Gastrocnemius medialis (tissue), 4 donors: ENCODE measurements around the gene MTG2. TPM values are rescaled to one million over a fixed set of nuclear protein-coding genes. Genes with fewer than 3 reads are reported as not detected.
A peak's percentile ranks its signal among the peaks of the same experiment; 100 is the strongest.

Experiments used
- ATAC-seq, 2 donors: fragments of 150-250 bp; one replicate each; pipeline ENCODE4 v1.9.1; 2016
- DNase-seq, 2 donors: peaks; one replicate each; pipeline ENCODE4 v3.0.0-alpha.2; 2019
- H3K27ac ChIP-seq, 4 donors: fragments of 200-600 bp; sonication (generic); 1 replicate in 1 of 4; 2 replicates in 3 of 4; pipeline ENCODE4 v1.5.1; 2016 to 2018; ENCODE audit warnings: mild to moderate bottlenecking in 2 of 4, moderate library complexity in 1 of 4
- H3K27me3 ChIP-seq, 3 donors: fragments of 200-600 bp; sonication (generic) in 2 of 3; 1 replicate in 1 of 3; 2 replicates in 2 of 3; pipeline versions ENCODE4 v1.5.1 to v1.6.0; 2016 to 2019; ENCODE audit warnings: mild to moderate bottlenecking in 1 of 3, moderate library complexity in 1 of 3
- H3K36me3 ChIP-seq, 2 donors: fragments of 200-600 bp; sonication (generic) in 1 of 2; one replicate each; pipeline ENCODE4 v1.5.1; 2017 to 2018
- H3K4me1 ChIP-seq, 2 donors: fragments of 200-600 bp; sonication (generic) in 1 of 2; one replicate each; pipeline ENCODE4 v1.5.1; 2016 to 2017; ENCODE audit warnings: mild to moderate bottlenecking in 2 of 2
- H3K4me3 ChIP-seq, 4 donors: fragments of 200-600 bp; sonication (generic) in 3 of 4; 1 replicate in 1 of 4; 2 replicates in 3 of 4; pipeline ENCODE4 v1.5.1; 2016 to 2019; ENCODE audit warnings: mild to moderate bottlenecking in 2 of 4
- H3K9me3 ChIP-seq, 3 donors: fragments of 200-600 bp; sonication (generic) in 2 of 3; 1 replicate in 1 of 3; 2 replicates in 2 of 3; pipeline ENCODE4 v1.5.1; 2016 to 2019
- POLR2A ChIP-seq, 2 donors: fragments of 450-650 bp; IDR thresholded peaks; one replicate each; pipeline ENCODE4 v1.6.1; 2017; ENCODE audit warnings: antibody characterized with exemption in 2 of 2, mild to moderate bottlenecking in 2 of 2, moderate library complexity in 2 of 2
- in situ Hi-C, 4 donors: fragments of 200-750 bp; cut with MboI; loops; one replicate each; pipeline versions ENCODE4 v1.15.0 to v1.8.0; 2017; ENCODE audit warnings: low sequenced_read_pairs in 4 of 4
- intact Hi-C: fragments of 100-400 bp; cut with DNase I; formaldehyde crosslinking; loops from one replicate; pipeline ENCODE4 v1.15.1; 2023; ENCODE audit warnings: low total_unique reads
- total RNA-seq, 4 donors: library from RNA; depleted of rRNA; stranded (reverse); fragments of >200 nt; gene quantifications; one replicate each; pipeline versions ENCODE4 v1.1.0 to v1.2.3, GENCODE V29; 2016
- TF ChIP-seq, protein P1 (sequence below), 5 experiments: fragments of 450-650 bp in 3 of 5; fragments of 200-600 bp in 2 of 5; sonication (generic) in 2 of 5; IDR thresholded peaks in 4 of 5; conservative IDR thresholded peaks in 1 of 5; 1 replicate in 4 of 5; 2 replicates in 1 of 5; pipeline ENCODE4 v1.5.1; 2016 to 2019; ENCODE audit warnings: antibody characterized with exemption in 5 of 5, mild to moderate bottlenecking in 3 of 5, moderate library complexity in 3 of 5

Gene MTG2
- total RNA-seq, 4 donors from 2014 or later, result 21.0 to 50.8 (median 29.3) TPM

DNA sequence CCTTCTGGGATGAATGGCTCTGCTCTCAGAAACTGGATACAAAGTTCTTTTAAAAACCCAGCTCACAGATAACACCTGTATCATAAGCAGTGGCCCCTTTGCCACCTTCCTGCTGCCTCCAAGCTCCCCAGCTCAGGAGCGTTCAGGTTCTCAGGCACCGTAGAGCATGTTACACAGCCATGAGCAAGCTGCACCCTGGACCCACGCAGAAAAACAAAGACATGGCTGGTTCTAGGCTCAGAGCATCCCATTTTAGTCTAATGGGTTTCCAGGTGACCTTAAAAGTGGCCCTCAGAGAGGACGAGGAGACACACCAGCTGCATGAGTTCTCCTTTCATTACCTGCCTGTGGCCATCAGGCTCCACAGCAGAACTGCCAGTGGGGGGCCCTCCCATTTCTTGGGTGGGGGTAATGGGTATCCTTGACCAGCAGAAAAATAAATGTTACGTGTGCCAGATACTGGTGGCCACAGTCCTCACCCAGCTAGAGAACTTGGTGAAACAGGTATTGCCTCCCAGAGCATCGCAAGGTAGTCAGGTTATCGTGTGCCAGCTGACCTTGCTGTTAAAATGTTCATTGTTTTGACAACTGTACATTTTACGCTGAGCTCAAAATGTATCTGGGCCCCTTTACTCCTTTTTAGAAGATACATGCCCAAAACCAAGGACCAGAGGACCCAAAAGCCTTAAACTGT is 47.1 kb upstream of the MTG2 start:
- intact Hi-C loops, result no loop called here
- DNase-seq, result no peak
- TF ChIP-seq, protein P1, sequence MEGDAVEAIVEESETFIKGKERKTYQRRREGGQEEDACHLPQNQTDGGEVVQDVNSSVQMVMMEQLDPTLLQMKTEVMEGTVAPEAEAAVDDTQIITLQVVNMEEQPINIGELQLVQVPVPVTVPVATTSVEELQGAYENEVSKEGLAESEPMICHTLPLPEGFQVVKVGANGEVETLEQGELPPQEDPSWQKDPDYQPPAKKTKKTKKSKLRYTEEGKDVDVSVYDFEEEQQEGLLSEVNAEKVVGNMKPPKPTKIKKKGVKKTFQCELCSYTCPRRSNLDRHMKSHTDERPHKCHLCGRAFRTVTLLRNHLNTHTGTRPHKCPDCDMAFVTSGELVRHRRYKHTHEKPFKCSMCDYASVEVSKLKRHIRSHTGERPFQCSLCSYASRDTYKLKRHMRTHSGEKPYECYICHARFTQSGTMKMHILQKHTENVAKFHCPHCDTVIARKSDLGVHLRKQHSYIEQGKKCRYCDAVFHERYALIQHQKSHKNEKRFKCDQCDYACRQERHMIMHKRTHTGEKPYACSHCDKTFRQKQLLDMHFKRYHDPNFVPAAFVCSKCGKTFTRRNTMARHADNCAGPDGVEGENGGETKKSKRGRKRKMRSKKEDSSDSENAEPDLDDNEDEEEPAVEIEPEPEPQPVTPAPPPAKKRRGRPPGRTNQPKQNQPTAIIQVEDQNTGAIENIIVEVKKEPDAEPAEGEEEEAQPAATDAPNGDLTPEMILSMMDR (IDR thresholded peaks at IDR 0.05 in 4 of 5, conservative IDR thresholded peaks at IDR 0.05 in 1 of 5), result no peak
- no peak for TF ChIP-seq POLR2A (IDR thresholded peaks at IDR 0.05)
- Histone ChIP-seq H3K9me3 (no peaks in the 10 kb centered on the region), H3K27me3 (no peaks in the 10 kb centered on the region), H3K4me1 (peaks cover 33 to 44% of the 10 kb centered on the region in 2 donors), H3K27ac (peak overlapping the region; percentile 54 to 96 (median 93)), H3K4me3 (no peak overlapping the region), H3K36me3 (peaks cover 5 to 80% of the 10 kb centered on the region in 2 donors)
- no peak for ATAC-seq
- in situ Hi-C loops, result loop anchor here in 2 of 4 donors (25.0 kb wide), 1 partner anchor 123 kb away; no protein-coding TSS in a partner anchor

DNA sequence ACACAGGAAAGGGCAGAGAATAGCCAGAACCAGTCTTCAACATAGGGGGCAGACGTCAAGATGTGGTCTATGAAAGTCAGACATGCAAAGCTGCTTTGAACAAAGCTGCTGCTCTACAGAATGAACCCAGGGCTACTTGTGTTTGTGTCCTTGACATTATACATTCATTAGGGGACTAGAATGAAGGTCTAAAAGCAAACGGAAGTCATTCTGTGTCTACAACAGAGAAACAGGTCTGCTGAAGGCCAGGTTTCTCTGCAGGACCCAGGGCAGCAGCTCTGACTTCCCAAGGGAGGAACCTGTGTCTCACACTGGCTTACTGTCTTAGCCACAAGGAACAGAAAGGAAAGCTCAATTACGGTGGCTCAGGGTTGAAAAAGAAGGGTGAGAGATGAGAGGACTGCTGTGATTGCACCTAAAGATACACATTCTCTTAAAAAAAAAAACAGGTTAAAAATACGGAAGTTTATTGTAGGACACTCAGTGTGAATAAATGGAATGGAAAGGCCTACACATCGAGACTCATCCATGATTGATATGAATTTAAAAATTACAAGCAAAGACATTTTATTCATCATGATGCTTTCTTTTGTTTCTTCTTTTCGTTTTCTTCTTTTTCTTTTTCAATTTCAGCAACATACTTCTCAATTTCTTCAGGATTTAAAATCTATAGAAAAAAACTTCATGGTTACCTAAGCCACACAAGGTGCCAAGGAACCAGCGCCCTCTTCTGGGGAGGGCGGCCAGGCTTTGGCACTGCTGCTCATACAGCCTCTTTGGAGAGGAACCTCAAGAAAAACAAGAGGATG is 46.3 kb upstream of the MTG2 start:
- no peak for ATAC-seq
- Histone ChIP-seq H3K27me3 (no peaks in the 10 kb centered on the region), H3K4me1 (peaks cover 41 to 52% of the 10 kb centered on the region in 2 donors), H3K27ac (peak overlapping the region; percentile 91 to 96 (median 95)), H3K36me3 (peaks cover 5 to 73% of the 10 kb centered on the region in 2 donors), H3K9me3 (no peaks in the 10 kb centered on the region), H3K4me3 (no peak overlapping the region)
- in situ Hi-C loops, result loop anchor here in 2 of 4 donors (25.0 kb wide), 1 partner anchor 124 kb away; no protein-coding TSS in a partner anchor
- no peak for TF ChIP-seq POLR2A (IDR thresholded peaks at IDR 0.05)
- TF ChIP-seq, protein P1 (IDR thresholded peaks at IDR 0.05 in 4 of 5, conservative IDR thresholded peaks at IDR 0.05 in 1 of 5), result peak; percentile 60 to 81 (median 77)
- DNase-seq, result peak in 1 of 2 donors; percentile 66
- intact Hi-C loops, result no loop called here

DNA sequence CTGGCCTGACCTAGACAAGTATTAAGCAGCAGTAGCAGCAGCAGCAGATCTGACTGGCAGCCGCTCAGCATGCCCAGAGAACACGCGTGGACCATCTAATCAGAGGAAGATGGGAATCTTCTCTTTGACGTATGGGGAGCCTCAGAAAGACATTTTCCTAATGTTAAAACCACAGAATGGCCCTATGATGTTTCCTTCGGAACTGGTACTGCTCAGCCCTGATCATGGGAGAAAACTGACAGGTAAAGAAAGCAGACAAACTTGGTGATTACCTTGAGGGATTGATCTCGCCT is 45.8 kb upstream of the MTG2 start:
- intact Hi-C loops, result no loop called here
- in situ Hi-C loops, result loop anchor here in 2 of 4 donors (25.0 kb wide), 1 partner anchor 125 kb away; no protein-coding TSS in a partner anchor
- peaks cover 5 to 67% of the 10 kb centered on the region in 2 donors for H3K36me3 ChIP-seq
- DNase-seq, result no peak
- no peaks in the 10 kb centered on the region for H3K9me3 ChIP-seq
- H3K27ac ChIP-seq, result peak overlapping the region; percentile 91 to 96 (median 95)
- no peak overlapping the region for H3K4me3 ChIP-seq
- TF ChIP-seq POLR2A (IDR thresholded peaks at IDR 0.05), result no peak
- TF ChIP-seq, protein P1 (IDR thresholded peaks at IDR 0.05 in 4 of 5, conservative IDR thresholded peaks at IDR 0.05 in 1 of 5), result peak in 1 of 5 experiments; percentile 15
- no peaks in the 10 kb centered on the region for H3K27me3 ChIP-seq
- peaks cover 45 to 52% of the 10 kb centered on the region in 2 donors for H3K4me1 ChIP-seq
- ATAC-seq, result no peak

DNA sequence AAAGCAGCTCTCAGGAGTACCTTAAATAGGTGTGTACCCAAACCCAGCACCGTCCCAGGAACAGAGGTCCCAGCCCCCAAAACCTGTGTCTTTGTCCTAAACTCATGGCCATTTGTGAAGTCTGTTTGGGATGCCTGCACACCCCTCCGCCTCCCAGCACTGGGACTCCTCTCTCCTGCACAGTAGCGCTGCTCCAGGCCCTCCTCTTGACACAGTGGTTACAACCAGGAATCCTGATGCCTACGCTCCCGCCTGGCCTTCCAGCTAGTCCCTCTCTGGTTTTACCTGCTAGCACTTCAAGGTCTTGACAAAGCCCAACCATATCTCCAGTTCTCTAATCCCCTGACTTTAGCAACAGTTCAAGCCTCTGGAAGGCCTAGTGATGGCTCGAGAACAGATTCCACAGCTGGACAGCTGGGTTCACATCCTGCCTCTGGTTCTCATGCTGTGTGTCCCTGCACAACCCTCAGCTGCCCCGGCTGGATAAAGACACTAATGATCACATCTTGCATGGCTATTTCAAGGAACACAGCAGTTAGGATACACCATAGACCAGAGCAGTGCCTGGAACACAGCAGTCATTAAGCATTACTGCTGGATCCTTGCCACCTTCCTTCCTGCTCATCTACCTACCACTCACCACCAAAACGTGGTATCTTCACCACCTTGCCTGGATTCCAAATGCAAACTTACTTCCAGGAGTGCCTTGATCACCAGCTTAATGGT is 45.2 kb upstream of the MTG2 start:
- TF ChIP-seq POLR2A (IDR thresholded peaks at IDR 0.05), result no peak
- TF ChIP-seq, protein P1 (IDR thresholded peaks at IDR 0.05 in 4 of 5, conservative IDR thresholded peaks at IDR 0.05 in 1 of 5), result no peak
- no peak for DNase-seq
- peak overlapping the region; percentile 91 to 96 (median 95) for H3K27ac ChIP-seq
- peaks cover 5 to 66% of the 10 kb centered on the region in 2 donors for H3K36me3 ChIP-seq
- no peak overlapping the region for H3K4me3 ChIP-seq
- intact Hi-C loops, result no loop called here
- no peaks in the 10 kb centered on the region for H3K9me3 ChIP-seq
- in situ Hi-C loops, result loop anchor here in 2 of 4 donors (25.0 kb wide), 1 partner anchor 125 kb away; no protein-coding TSS in a partner anchor
- H3K4me1 ChIP-seq, result peaks cover 42 to 46% of the 10 kb centered on the region in 2 donors
- H3K27me3 ChIP-seq, result no peaks in the 10 kb centered on the region
- no peak for ATAC-seq
